SU-DHL-6 (cell line): ENCODE results near the gene SFMBT2.

Source experiments
- CTCF ChIP-seq: fragments of 200-600 bp; sonication (generic); IDR thresholded peaks from one replicate; pipeline ENCODE4 v1.5.1; 2017; ENCODE audit warnings: antibody characterized with exemption, mild to moderate bottlenecking, low read length, moderate library complexity; ENCODE audit not compliant: insufficient read depth, poor library complexity, severe bottlenecking
- EZH2phosphoT487 ChIP-seq: fragments of 200-600 bp; sonication (generic), shearing (Covaris generic); conservative IDR thresholded peaks from 2 replicates; pipeline ENCODE4 v1.6.1; 2018; ENCODE audit warnings: mild to moderate bottlenecking, antibody characterized with exemption, low read length, moderate library complexity, mixed read lengths

- TF ChIP-seq CTCF (no peak), EZH2phosphoT487 (no peak)
Measured at GRCh38 chr10:7359356-7359755, 51.5 kb downstream of the SFMBT2 start.
